ENCODE data around the gene ATP7B. TPM values are rescaled to one million over a fixed set of nuclear protein-coding genes. Genes with fewer than 3 reads are reported as not detected.
A peak's percentile ranks its signal among the peaks of the same experiment; 100 is the strongest.
"Not testable (repeated sequence)": the region's sequence is repeated elsewhere in the genome, so short reads cannot be mapped to it uniquely, and the experiment has no call there.

ATP7B gene
- total RNA-seq, 1 donor from 2014 or later: 18.3 TPM

GRCh38 chr13:51922771-51923480, 88.3 kb downstream of the ATP7B start:
- no peak for DNase-seq (ENCODE audit: low spot score)

GRCh38 chr13:51921790-51922740, 89.2 kb downstream of the ATP7B start:
- no peak for DNase-seq (ENCODE audit: low spot score)

- no peak for DNase-seq (ENCODE audit: low spot score)
These were observed 90.5 kb downstream of the ATP7B start for GRCh38 chr13:51920786-51921185.

- DNase-seq (ENCODE audit: low spot score): no peak
These were observed 91.0 kb downstream of the ATP7B start for GRCh38 chr13:51920267-51920666.

GRCh38 chr13:51919531-51919930, 91.7 kb downstream of the ATP7B start:
- DNase-seq (ENCODE audit: low spot score): no peak

- no peak for DNase-seq (ENCODE audit: low spot score)
These were observed 94.3 kb downstream of the ATP7B start for GRCh38 chr13:51916962-51917361.

GRCh38 chr13:51916051-51916818, 95.0 kb downstream of the ATP7B start:
- no peak for DNase-seq (ENCODE audit: low spot score)

GRCh38 chr13:51914137-51914493, 97.1 kb downstream of the ATP7B start:
- no peak for DNase-seq (ENCODE audit: low spot score)

GRCh38 chr13:51913421-51914136, 97.7 kb downstream of the ATP7B start:
- no peak for DNase-seq (ENCODE audit: low spot score)

GRCh38 chr13:51912511-51913225, 98.6 kb downstream of the ATP7B start:
- DNase-seq (ENCODE audit: low spot score): no peak

GRCh38 chr13:51912091-51912490, 99.2 kb downstream of the ATP7B start:
- peak; percentile 19 for DNase-seq (ENCODE audit: low spot score)

GRCh38 chr13:51910508-51910907, 100.7 kb downstream of the ATP7B start:
- DNase-seq (ENCODE audit: low spot score): no peak

GRCh38 chr13:51909265-51909664, 102.0 kb downstream of the ATP7B start:
- not testable (repeated sequence) for DNase-seq (ENCODE audit: low spot score)

- DNase-seq (ENCODE audit: low spot score): no peak
These were observed 104.1 kb downstream of the ATP7B start for GRCh38 chr13:51907040-51907732.

- DNase-seq (ENCODE audit: low spot score): no peak
These were observed 104.7 kb downstream of the ATP7B start for GRCh38 chr13:51906581-51906980.

GRCh38 chr13:51905787-51906186, 105.5 kb downstream of the ATP7B start:
- no peak for DNase-seq (ENCODE audit: low spot score)

GRCh38 chr13:51902776-51903175, 108.5 kb downstream of the ATP7B start:
- DNase-seq (ENCODE audit: low spot score): no peak

GRCh38 chr13:51900471-51900870, 110.8 kb downstream of the ATP7B start:
- DNase-seq (ENCODE audit: low spot score): no peak

- peak; percentile 52 for DNase-seq (ENCODE audit: low spot score)
These were observed 115.1 kb downstream of the ATP7B start for GRCh38 chr13:51895906-51896888.

Measured in umbilical cord (tissue), 2 donors.